ENCODE measurements around the gene ADCY6. TPM values are rescaled to one million over a fixed set of nuclear protein-coding genes. Genes with fewer than 3 reads are reported as not detected.

The ADCY6 gene
- total RNA-seq, 4 donors from 2014 or later, result 23.6 to 45.5 (median 30.3) TPM

DNA sequence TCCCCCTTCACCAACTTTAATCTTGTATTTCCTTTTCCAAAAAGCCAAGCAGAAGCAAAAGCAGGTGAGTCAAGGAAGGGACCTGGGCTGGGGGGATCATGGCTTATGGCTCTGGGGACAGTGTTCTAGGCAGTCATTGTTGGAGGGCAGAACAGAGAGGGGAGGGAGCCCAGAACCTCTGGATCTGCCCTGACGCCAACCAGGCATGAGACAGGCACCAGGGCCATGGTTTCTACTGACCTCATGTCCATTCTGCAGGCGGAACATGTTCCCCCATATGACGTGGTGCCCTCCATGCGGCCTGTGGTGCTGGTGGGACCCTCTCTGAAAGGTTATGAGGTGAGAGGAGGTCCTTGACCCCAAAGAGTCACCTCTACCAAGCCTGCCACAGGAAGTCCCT is 36.0 kb upstream of the ADCY6 start:
- 85 to 91% methylated on average over 4 of the region's 4 CpGs for WGBS, 2 donors
- intact Hi-C loops (cut with DNase I), result no loop called here
- no peak for TF ChIP-seq POLR2A (IDR thresholded peaks at IDR 0.05)
- no peak for TF ChIP-seq CTCF (IDR thresholded peaks at IDR 0.05)

DNA sequence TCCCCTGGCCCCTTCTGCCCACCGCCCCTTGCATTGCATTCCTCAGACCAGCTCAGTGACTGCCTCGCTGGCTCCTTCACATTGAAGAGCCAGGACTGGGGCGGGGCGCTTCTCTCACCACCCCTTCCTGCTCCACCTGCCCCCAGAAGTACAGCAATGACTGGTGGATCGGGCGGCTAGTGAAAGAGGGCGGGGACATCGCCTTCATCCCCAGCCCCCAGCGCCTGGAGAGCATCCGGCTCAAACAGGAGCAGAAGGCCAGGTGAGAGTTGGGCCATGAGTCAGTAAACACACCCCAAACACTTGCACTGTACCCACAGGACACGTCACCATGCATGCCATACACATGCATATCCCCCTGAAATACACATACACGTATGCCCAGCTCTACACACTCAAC is 35.2 kb upstream of the ADCY6 start:
- Histone ChIP-seq H3K36me3 (peaks cover 0 to 10% of the 10 kb centered on the region in 2 donors), H3K27me3 (no peaks in the 10 kb centered on the region), H3K4me1 (peaks cover under 1 to 5% of the 10 kb centered on the region in 2 donors), H3K27ac (no peak overlapping the region), H3K9me3 (no peaks in the 10 kb centered on the region), H3K4me3 (replicated peaks in 1 of 3) (no peak overlapping the region)
- DNase-seq, result no peak
- intact Hi-C loops (cut with DNase I), result no loop called here
- no peak for TF ChIP-seq POLR2A (IDR thresholded peaks at IDR 0.05)
- WGBS, 2 donors, result 88 to 91% methylated on average over 8 to 12 of the region's 12 CpGs

More for the DNA sequence above, 36.0 kb upstream of the ADCY6 start:
- Histone ChIP-seq H3K9me3 (no peaks in the 10 kb centered on the region), H3K4me3 (replicated peaks in 1 of 3) (no peak overlapping the region), H3K36me3 (peaks cover 7 to 18% of the 10 kb centered on the region in 2 donors), H3K27me3 (no peaks in the 10 kb centered on the region), H3K4me1 (peaks cover 0 to 5% of the 10 kb centered on the region in 2 donors), H3K27ac (no peak overlapping the region)
- DNase-seq, result no peak

DNA sequence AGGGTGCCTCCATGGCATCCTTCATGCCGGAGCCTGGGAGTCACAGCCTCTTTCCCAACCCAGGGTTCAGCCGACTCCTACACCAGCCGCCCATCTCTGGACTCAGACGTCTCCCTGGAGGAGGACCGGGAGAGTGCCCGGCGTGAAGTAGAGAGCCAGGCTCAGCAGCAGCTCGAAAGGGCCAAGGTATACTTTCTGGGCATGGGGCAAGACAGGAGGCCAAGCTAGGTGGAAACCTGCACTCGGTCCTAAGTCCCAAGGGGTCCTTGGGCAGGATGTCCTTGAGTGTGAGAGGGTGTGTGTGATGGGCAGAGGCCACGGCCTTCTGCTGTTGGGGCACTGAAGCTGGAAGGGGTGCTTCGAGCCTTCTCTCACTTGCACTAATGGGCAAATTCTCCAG is 34.4 kb upstream of the ADCY6 start:
- DNase-seq, result no peak
- peaks cover 4 to 5% of the 10 kb centered on the region in 2 donors for H3K4me1 ChIP-seq
- no peak overlapping the region for H3K4me3 ChIP-seq (replicated peaks in 1 of 3)
- H3K27ac ChIP-seq, result no peak overlapping the region
- TF ChIP-seq POLR2A (IDR thresholded peaks at IDR 0.05) (no peak), CTCF (IDR thresholded peaks at IDR 0.05) (no peak)
- intact Hi-C loops (cut with DNase I), result no loop called here
- 87 to 91% methylated on average over 11 of the region's 11 CpGs for WGBS, 2 donors
- no peaks in the 10 kb centered on the region for H3K27me3 ChIP-seq
- H3K36me3 ChIP-seq, result peaks cover 0 to 4% of the 10 kb centered on the region in 2 donors
- no peaks in the 10 kb centered on the region for H3K9me3 ChIP-seq

DNA sequence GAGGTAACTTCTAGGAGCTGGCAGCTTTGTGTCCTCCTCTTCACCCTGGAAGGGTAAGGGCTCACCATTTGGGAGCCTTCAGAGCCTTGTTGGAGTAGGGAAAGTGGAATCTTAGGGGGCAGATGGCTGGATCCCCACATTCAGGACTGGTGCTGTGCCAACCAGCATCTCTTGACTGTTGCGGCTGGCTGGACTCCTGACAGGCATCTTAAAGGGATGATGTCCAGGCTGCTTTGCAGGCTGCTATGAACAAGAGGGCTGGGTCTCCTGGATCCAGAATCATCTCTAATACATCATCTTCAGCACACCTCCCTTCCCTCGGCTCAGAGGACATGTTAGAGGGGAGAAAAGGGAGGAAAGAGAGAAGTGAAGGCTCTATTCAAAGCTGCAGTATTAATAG is 33.8 kb upstream of the ADCY6 start:
- WGBS, 2 donors, result 67 to 74% methylated on average over 2 of the region's 2 CpGs
- no peak for DNase-seq
- no peaks in the 10 kb centered on the region for H3K27me3 ChIP-seq
- H3K27ac ChIP-seq, result no peak overlapping the region
- no peaks in the 10 kb centered on the region for H3K9me3 ChIP-seq
- H3K4me3 ChIP-seq (replicated peaks in 1 of 3), result no peak overlapping the region
- peaks cover 8% of the 10 kb centered on the region in 2 donors for H3K4me1 ChIP-seq
- intact Hi-C loops (cut with DNase I), result no loop called here
- H3K36me3 ChIP-seq, result no peaks in the 10 kb centered on the region
- TF ChIP-seq CTCF (IDR thresholded peaks at IDR 0.05) (no peak), POLR2A (IDR thresholded peaks at IDR 0.05) (no peak)

DNA sequence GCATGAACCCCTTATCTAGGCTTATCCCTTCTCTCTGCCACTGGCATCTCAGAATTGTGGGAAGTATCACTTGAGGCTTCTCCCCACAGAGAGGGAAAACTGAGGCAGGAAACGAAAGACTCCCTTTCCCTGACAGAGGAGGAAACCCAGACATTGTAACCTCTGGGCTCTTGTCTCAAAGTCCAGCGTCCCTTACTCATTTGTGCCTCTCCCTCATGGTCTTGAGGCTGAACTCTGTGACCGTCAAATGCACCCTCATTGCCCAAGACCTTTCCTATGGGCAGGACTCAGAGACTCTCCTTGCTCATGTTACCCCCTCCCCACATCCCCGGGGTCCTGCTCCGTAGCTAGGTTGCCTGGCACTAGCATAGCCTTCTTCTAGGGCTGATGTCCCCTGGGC is 33.2 kb upstream of the ADCY6 start:
- Histone ChIP-seq H3K27ac (no peak overlapping the region), H3K36me3 (no peaks in the 10 kb centered on the region), H3K4me3 (replicated peaks in 1 of 3) (no peak overlapping the region), H3K4me1 (peaks cover 11 to 14% of the 10 kb centered on the region in 2 donors), H3K9me3 (no peaks in the 10 kb centered on the region), H3K27me3 (no peaks in the 10 kb centered on the region)
- intact Hi-C loops (cut with DNase I), result no loop called here
- no peak for DNase-seq
- no peak for TF ChIP-seq POLR2A (IDR thresholded peaks at IDR 0.05)
- TF ChIP-seq CTCF (IDR thresholded peaks at IDR 0.05), result no peak
- 86 to 88% methylated on average over 5 of the region's 5 CpGs for WGBS, 2 donors
